Fibroblast of mammary gland (primary cell): ENCODE results near the gene ST6GALNAC3.

Experiments
- DNase-seq: peaks from one replicate; pipeline ENCODE4 v3.0.0-alpha.2; 2010; ENCODE audit warnings: low read depth
- H3K4me3 ChIP-seq: 2 replicates; pipeline ENCODE4 v1.5.1; 2011; ENCODE audit warnings: low read depth, mild to moderate bottlenecking, low read length, moderate library complexity; ENCODE audit not compliant: control insufficient read depth
- CTCF ChIP-seq: conservative IDR thresholded peaks from 2 replicates; pipeline ENCODE4 v1.5.1; 2011; ENCODE audit warnings: low read depth, low read length, inconsistent platforms; ENCODE audit not compliant: control insufficient read depth, insufficient read depth

The ST6GALNAC3 gene

DNA sequence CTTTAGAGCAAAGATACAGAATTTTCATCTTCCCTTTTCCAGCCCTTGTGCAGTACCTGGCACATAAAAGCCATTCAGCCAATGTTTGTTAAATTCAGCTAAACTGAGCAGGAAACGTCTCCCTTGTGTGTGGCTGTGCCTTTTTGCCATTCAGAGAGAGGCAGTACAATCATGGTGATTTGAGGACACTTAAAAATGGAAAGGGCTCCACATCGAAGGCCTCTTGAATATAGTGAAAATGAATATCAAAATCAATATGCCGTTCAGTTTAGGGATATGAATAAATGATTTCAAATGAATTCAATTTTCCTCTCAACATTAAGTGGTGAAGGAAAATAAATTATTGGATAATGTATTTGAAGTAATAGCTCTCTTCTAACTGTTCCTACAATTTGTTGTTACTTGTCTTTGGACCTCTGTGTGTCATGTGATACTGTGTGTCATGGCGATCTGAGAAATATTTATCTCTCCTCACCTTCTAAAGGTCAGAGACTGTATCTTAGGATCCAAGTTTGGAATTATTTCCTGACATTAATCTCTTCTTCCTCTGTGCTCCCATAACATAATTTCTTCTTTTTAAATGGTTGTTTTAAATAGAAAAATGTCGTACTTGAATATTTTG is 437.1 kb downstream of the ST6GALNAC3 start:
- DNase-seq: no peak
- no peak for TF ChIP-seq CTCF
- H3K4me3 ChIP-seq: no peak overlapping the region

DNA sequence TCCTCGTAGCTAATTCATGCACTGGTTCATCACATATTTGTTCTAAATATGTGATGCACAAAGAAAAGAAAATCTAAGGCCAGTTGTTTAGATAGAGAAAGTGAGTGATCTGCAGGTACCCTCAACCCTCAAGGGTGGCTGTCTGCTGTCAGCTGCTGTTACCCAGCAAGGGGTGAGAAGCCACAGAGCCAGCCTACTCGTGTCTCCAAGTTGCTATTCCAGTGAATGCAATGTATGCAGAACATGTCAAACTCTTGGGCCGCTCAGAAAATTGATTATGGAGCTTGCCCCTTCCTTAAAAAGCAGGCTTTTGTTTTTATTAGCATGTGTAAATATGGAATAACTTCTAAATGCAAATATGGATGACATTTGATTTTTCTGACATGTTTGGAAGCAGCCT is 456.4 kb downstream of the ST6GALNAC3 start:
- no peak for TF ChIP-seq CTCF
- no peak for DNase-seq
- no peak overlapping the region for H3K4me3 ChIP-seq

- TF ChIP-seq CTCF: no peak
- no peak overlapping the region for H3K4me3 ChIP-seq
- no peak for DNase-seq
These were observed 467.1 kb downstream of the ST6GALNAC3 start for GRCh38 chr1:76541618-76542017.

- no peak overlapping the region for H3K4me3 ChIP-seq
- DNase-seq: no peak
- TF ChIP-seq CTCF: no peak
These were observed 467.8 kb downstream of the ST6GALNAC3 start for GRCh38 chr1:76542359-76542758.

- H3K4me3 ChIP-seq: no peak overlapping the region
- DNase-seq: no peak
- no peak for TF ChIP-seq CTCF
These were observed 468.9 kb downstream of the ST6GALNAC3 start for GRCh38 chr1:76543495-76543894.

DNA sequence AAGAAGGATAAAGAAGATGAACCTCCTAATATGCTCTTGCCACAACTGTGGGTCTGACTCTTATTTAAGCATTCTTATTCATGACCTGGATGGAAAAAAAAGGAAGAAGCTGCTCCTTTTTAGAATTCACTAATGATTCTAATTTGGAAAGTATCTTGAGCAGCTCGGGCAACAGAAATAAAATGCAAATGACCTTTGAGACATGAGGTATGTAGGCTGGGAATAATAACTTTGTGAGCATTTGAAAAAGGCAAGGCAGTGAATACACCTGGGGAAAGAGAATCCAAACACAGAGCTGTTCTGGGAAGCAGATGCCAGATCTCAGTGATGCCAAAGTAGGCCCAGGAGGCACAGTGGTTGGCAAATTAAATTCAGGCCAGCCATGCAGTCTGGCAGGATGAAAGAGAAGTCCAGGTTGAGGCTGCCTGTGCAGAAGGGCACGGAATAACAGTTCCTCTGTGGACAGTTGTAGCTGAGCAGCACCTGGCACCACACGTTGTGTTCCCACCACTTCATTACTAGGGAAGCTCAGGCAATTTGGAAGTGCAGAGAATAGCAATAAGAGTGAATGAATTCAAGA is 471.9 kb downstream of the ST6GALNAC3 start:
- no peak for TF ChIP-seq CTCF
- H3K4me3 ChIP-seq: no peak overlapping the region
- no peak for DNase-seq

DNA sequence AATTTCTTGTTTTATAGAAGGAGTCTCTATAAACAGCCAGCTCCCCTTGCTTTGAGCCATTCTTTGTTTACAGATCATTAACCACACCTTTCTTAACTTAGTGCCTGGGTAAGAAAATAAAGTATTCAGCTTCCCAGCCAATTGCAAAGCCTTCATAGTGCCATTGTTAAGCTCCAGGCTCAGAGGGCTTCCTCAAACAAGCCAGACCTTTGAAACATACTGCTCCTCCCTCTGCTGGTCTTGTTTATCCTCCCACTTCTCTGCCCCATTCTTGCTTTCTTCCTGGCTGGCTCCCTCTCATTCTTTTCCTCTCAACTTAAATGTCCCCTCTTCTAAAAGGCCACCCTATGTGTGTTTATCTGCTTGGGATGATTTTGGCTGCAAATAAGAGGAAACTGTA is 473.4 kb downstream of the ST6GALNAC3 start:
- no peak overlapping the region for H3K4me3 ChIP-seq
- no peak for TF ChIP-seq CTCF
- no peak for DNase-seq
